DOHH2 (cell line): ENCODE measurements around the gene GPR26.

ENCODE experiments used
- EZH2phosphoT487 ChIP-seq: fragments of 200-600 bp; sonication (generic); IDR thresholded peaks from 2 replicates; pipeline ENCODE4 v1.6.1; 2017; ENCODE audit warnings: borderline replicate concordance, mild to moderate bottlenecking, antibody characterized with exemption, low read length, moderate library complexity, mixed read lengths
- TF ChIP-seq, protein P1 (sequence below): fragments of 200-600 bp; sonication (generic); IDR thresholded peaks from one replicate; pipeline ENCODE4 v1.5.1; 2014; ENCODE audit warnings: antibody characterized with exemption, mild to moderate bottlenecking, low read depth, low read length; ENCODE audit not compliant: poor library complexity, severe bottlenecking

- TF ChIP-seq, protein P1, sequence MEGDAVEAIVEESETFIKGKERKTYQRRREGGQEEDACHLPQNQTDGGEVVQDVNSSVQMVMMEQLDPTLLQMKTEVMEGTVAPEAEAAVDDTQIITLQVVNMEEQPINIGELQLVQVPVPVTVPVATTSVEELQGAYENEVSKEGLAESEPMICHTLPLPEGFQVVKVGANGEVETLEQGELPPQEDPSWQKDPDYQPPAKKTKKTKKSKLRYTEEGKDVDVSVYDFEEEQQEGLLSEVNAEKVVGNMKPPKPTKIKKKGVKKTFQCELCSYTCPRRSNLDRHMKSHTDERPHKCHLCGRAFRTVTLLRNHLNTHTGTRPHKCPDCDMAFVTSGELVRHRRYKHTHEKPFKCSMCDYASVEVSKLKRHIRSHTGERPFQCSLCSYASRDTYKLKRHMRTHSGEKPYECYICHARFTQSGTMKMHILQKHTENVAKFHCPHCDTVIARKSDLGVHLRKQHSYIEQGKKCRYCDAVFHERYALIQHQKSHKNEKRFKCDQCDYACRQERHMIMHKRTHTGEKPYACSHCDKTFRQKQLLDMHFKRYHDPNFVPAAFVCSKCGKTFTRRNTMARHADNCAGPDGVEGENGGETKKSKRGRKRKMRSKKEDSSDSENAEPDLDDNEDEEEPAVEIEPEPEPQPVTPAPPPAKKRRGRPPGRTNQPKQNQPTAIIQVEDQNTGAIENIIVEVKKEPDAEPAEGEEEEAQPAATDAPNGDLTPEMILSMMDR: no peak
- no peak for TF ChIP-seq EZH2phosphoT487
These were observed 11.4 kb downstream of the GPR26 start for GRCh38 chr10:123677556-123677955.
